ENCODE measurements around the gene PPP2R2B.

Gene PPP2R2B

DNA sequence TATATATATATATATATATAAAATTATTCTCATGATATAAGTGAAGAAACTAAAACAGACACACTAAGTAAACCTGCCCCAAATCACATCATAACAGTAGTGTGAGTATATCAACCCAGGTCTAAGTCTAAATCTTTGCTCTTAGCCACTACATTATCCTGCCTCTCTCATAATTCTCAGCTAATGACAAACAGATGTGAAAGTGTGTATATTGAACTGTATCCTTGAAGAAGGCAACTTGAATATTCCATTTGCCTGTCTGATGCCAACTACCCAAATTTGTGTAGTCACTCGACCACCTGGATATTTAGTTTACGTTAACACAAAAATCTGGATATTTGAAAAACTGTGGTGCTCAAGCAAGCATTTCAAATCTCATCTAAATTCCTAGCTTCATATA lies 97.4 kb downstream of the PPP2R2B start:
- DNase-seq (ENCODE audit: low read depth): no peak

DNA sequence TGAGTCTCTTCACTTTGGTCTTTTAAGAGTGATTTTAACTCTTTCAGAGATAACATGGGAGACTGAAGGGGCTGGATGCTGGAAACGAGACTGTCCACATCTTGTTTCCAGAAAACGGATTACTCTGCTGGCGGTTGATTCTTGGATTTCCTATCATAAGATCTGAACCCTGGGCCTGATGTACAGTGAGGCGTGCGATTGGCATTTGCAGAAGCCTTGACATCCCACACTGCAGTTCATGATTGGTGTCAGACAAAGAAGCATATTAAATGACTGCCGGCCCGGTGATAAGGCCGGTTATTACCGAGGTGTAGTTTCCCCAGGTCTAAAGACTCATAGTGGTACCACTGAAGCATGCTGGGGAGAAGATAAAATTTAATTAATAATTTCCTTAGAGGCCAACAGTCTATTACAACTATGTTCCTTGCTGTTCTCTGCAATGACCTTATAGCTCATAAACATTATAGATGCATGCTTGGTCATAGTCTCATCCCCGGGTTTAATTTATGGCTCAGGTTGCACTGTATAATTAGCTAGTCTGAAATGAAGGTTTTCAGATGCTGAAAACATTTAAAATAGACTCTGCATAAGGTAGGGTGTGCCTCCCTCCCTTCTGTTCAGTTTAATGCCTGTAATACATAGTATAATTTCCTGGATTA lies 99.2 kb downstream of the PPP2R2B start:
- no peak for DNase-seq (ENCODE audit: low read depth)

GRCh38 chr5:146778795-146779194 lies 99.8 kb downstream of the PPP2R2B start:
- DNase-seq (ENCODE audit: low read depth): no peak

- no peak for DNase-seq (ENCODE audit: low read depth)
Observed at GRCh38 chr5:146778261-146778660, 100.3 kb downstream of the PPP2R2B start.

GRCh38 chr5:146772881-146773466 lies 105.6 kb downstream of the PPP2R2B start:
- DNase-seq (ENCODE audit: low read depth): no peak

DNA sequence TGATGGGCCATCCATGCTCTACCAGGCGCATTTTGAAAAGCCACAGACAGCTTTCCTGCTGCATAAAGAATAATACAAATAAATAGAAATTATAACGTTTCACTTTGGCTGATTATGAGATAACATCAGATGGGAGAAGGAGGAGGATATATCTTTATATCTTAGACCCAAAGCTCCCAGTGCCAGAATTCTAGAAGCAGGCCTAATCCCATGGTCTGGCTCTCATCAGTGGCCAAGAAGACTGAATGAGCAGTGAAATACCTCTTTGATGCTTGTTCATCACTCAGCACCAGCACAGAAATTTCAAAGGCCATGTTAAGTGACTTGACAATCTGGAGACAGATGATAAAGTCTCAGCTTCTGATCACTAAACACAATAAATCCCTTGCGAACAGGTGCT lies 107.6 kb downstream of the PPP2R2B start:
- no peak for DNase-seq (ENCODE audit: low read depth)

DNA sequence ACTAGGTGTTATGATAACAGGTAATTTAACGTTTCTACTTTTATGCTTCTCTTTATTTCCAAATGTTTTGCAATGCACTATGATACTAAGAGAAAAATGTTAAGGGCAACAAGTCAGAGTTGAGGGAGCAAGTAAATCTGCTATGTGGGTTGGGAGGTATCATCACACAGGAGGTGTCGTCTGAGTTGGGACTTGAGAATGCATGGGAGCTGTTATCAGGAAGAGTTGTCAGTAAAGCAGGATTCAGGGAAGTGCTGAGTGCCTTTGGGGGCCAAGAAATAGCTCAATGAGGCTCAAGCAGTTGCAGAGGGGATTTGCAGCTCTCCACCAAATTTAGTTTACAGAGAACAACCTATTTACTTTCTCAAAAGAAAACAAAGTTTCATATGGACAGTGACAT lies 108.0 kb downstream of the PPP2R2B start:
- DNase-seq (ENCODE audit: low read depth): no peak

- no peak for DNase-seq (ENCODE audit: low read depth)
Observed at GRCh38 chr5:146767534-146767933, 111.0 kb downstream of the PPP2R2B start.

GRCh38 chr5:146766013-146766412 lies 112.5 kb downstream of the PPP2R2B start:
- DNase-seq (ENCODE audit: low read depth): no peak

DNA sequence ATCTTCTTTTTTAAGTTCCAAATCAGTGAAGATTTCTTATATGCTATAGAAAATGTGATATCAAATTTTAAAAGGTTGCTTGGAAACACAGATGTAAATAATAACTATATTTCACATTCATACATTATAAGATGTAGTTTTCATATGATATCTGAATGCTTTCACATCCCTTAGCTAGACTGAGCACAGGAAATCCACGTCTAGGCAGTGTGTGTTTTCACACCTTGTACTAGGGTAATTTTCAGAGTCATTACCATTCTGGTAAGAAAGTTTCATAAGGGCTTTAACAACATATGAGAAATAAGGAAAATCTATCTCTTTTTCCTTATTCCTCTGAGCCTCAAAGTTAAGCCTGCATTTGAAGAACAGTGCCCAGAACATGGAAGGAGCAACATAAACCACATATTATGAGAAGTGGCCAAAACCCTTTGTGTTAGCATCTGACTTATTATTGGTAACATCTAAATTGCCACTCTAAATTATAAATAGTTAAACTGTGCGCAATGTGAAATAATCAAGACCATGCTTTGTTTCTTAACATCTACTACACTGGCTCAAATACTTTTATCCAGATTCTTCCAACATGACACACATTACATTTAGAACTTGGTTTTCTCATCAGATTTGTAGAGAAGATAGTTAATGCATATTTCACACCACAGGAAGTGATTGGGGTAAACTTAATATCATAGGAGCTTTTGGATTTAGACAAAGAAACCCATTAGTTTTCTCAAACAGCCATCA lies 113.3 kb downstream of the PPP2R2B start:
- no peak for DNase-seq (ENCODE audit: low read depth)

DNA sequence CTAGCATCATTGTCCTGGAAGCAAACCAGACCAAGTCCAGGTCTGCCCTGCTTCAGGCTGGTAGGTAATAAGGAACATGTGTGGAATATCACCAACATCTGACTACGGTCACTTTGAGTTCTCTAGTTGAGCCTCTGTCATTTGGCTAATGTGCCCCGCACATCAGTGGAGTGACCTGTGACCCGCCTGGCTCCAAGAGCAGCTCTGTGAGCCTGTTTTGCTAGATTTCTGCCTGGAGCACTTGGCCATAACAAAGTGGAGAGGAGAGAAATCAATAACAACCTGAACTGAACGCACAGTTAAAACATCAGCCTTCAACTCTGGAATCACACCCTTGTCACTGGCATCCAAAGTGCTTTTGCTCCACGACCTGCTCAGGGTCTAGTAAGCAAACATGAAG lies 115.7 kb downstream of the PPP2R2B start:
- DNase-seq (ENCODE audit: low read depth): no peak

GRCh38 chr5:146761811-146762210 lies 116.7 kb downstream of the PPP2R2B start:
- DNase-seq (ENCODE audit: low read depth): no peak

DNA sequence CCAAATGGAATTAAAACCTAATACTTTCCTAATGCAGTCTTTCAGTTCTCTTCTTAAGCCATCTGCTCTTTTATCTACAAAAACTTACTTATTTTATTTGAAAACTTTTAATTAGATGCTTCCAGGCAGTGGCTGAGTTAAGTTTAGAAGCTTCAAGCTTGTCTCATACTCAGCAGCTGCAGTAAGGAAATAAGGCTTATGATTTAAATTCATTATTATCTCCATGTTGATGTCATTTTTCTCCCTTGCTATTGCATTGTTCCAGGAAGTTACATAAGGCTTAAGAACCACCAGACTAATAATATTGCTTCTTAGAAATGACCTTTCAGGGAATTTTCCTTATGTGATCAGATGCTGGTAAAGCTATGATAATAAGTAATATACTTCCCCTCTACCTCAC lies 119.6 kb downstream of the PPP2R2B start:
- no peak for DNase-seq (ENCODE audit: low read depth)

DNA sequence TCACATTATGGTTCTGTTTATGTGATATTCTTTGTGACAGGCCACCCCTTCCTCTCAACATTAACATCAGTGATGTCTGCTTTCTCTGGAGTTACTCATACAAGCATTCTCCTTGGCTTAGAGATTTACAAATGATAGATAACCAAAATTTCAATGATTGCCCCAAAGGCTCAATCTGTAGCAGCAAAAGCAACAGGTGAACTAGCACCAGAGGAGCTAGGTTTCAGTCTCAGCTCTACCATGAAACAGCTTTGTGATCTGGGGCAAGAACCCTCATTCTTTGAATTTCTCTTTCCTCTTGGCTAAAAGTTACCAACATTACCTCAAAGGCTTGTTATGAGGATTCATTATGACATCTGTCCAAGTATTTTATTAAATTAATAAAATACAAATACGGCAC lies 120.5 kb downstream of the PPP2R2B start:
- DNase-seq (ENCODE audit: low read depth): no peak

DNA sequence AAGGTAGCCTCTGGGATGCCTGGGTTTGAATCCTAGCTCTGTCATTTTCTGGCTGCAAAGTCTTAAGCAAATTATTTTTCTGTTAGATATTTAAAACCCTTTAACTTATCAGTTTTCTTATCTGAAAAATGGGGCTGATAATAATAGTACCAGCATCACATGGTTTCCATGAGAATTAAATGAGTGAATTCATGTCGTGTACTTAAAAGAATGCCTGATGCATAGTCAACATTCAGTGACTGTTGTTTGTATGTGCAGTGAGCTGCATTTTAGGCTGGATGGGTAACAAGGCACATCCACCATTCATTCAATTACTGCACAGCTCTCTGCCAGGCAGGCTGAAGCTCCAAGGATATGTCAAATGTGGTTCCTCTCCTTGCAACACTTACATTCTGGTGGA lies 122.0 kb downstream of the PPP2R2B start:
- no peak for DNase-seq (ENCODE audit: low read depth)

DNA sequence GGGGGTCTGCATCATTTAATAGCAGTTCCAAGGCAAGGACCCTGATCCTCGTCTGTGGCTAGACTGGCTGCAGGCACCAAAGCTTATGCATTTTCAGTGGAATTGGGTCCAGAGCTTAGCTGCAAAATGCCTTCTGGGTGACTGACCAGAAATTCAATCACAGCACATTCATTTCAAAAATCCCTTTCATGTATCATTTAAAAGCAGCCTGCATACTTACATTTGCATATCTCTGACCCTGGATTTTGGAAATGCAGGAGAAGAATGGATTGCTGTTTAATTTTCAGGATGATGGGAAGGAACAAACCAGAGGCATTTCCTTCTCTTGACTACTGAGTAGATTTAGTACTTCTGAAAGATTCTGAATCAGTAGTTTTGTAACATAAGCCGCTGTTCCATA lies 122.8 kb downstream of the PPP2R2B start:
- DNase-seq (ENCODE audit: low read depth): no peak

DNA sequence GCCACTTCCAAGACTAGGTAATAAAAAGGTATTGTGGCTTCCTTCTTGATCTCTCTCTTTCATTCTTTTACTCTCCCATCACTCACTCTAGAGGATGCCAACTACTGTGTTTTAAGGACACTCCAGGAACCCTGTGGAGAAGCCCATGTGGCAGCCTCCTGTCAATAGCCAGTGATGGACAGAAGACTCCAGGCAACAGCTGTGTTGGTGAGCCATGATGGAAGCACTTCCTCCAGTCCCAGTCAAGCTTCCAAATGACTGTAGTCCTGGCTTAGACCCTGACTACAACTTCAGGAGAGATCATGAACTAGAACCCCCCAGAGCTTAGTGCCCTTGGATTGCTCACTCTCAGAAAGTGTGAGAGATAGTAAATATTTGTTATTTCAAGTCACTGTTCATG lies 123.9 kb downstream of the PPP2R2B start:
- no peak for DNase-seq (ENCODE audit: low read depth)

GRCh38 chr5:146753641-146754040 lies 124.9 kb downstream of the PPP2R2B start:
- no peak for DNase-seq (ENCODE audit: low read depth)

GRCh38 chr5:146751781-146752401 lies 126.7 kb downstream of the PPP2R2B start:
- DNase-seq (ENCODE audit: low read depth): peak; percentile 48

DNA sequence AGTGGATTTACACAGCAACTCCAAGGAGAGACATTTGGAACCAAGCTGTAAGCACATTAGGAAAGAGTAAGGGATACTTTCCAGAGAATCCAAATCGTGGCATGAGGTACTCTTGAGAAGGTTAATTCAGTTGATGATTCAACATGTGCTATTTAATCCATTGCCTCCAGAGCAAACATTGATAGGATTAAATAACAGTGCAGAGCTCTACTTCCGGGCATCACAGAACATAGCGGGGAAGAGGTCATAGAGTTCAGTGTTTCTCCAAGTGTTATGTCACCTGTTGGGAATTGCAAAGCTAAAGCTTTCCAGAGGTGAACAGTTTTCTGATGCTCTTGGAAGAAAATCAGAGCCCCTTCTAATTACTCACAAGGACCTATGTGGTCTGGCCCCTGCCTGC lies 127.5 kb downstream of the PPP2R2B start:
- no peak for DNase-seq (ENCODE audit: low read depth)

DNA sequence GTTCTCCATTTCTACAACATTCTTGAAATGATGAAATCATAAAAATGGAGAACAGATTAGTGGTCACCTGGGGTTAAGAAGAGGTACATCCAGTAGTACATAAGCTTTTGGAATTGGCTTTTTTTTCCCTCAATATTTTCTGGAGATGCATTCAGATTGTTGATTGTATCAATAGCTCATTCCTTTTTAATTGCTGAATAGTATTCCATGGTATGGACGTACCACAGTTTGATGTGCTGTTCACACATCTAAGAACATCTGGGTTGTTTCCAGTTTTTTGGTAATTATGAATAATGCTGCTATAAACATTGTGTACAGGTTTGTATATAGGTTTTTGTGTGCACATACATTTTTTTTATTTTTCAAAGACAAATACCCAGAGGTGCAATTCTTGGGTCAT lies 130.0 kb downstream of the PPP2R2B start:
- DNase-seq (ENCODE audit: low read depth): no peak

- no peak for DNase-seq (ENCODE audit: low read depth)
Observed at GRCh38 chr5:146745931-146746577, 132.5 kb downstream of the PPP2R2B start.

Measured in activated gamma-delta T cell treated with anti-CD3 and anti-CD28 coated beads, Interleukin-2, amount 50 U/mL, for 16 hours (primary cell).